Neural cell (in vitro differentiated cells): ENCODE measurements around the gene HSPBAP1. TPM values are rescaled to one million over a fixed set of nuclear protein-coding genes. Genes with fewer than 3 reads are reported as not detected.

Experiments used
- H2AFZ ChIP-seq: fragments of 200-600, 300-800 bp; sonication (generic), shearing (Covaris generic); 2 replicates; pipeline ENCODE4 v1.6.0; 2014; ENCODE audit warnings: low read depth, mild to moderate bottlenecking, antibody characterized with exemption, low read length, moderate library complexity
- H3F3A ChIP-seq: fragments of 200-600 bp; shearing (Covaris generic); 2 replicates; pipeline ENCODE4 v1.6.1; 2016; ENCODE audit warnings: mild to moderate bottlenecking, moderate library complexity, mixed read lengths, antibody characterized with exemption, low read length; ENCODE audit not compliant: insufficient read depth, poor library complexity, severe bottlenecking
- H3K27ac ChIP-seq: fragments of 200-600, 300-800 bp; sonication (generic), shearing (Covaris generic); 2 replicates; pipeline ENCODE4 v1.5.1; 2014; ENCODE audit warnings: mild to moderate bottlenecking, low read length, moderate library complexity
- H3K27me3 ChIP-seq: fragments of 300-800, 200-600 bp; sonication (generic), shearing (Covaris generic); 2 replicates; pipeline ENCODE4 v1.6.0; 2014; ENCODE audit warnings: mild to moderate bottlenecking, low read depth, low read length, moderate library complexity; ENCODE audit not compliant: insufficient read depth
- H3K36me3 ChIP-seq: fragments of 300-800, 200-600 bp; sonication (generic), shearing (Covaris generic); 2 replicates; pipeline ENCODE4 v1.5.1; 2014; ENCODE audit warnings: mild to moderate bottlenecking, antibody characterized with exemption, low read length, moderate library complexity; ENCODE audit not compliant: insufficient read depth
- H3K4me2 ChIP-seq: fragments of 300-800, 200-600 bp; sonication (generic), shearing (Covaris generic); 2 replicates; pipeline ENCODE4 v1.6.0; 2014; ENCODE audit warnings: mild to moderate bottlenecking, low read length
- H3K4me3 ChIP-seq: fragments of 300-800, 200-600 bp; sonication (generic), shearing (Covaris generic); 2 replicates; pipeline ENCODE4 v1.5.1; 2014; ENCODE audit warnings: mild to moderate bottlenecking, low read length, moderate library complexity
- H3K79me2 ChIP-seq: fragments of 200-600 bp; shearing (Covaris generic); replicated peaks from 2 replicates; pipeline ENCODE4 v1.6.0; 2014; ENCODE audit warnings: mild to moderate bottlenecking, low read length, moderate library complexity; ENCODE audit not compliant: insufficient read depth
- H3K9ac ChIP-seq: fragments of 300-800, 200-600 bp; sonication (generic), shearing (Covaris generic); 2 replicates; pipeline ENCODE4 v1.6.1; 2016; ENCODE audit warnings: mild to moderate bottlenecking, low read length, mixed read lengths
- H3K9me2 ChIP-seq: fragments of 200-600 bp; shearing (Covaris generic); 2 replicates; pipeline ENCODE4 v1.6.1; 2016; ENCODE audit warnings: mild to moderate bottlenecking, low read length, mixed read lengths; ENCODE audit not compliant: insufficient read depth
- H3K9me3 ChIP-seq: fragments of 200-600, 300-800 bp; sonication (generic), shearing (Covaris generic); 2 replicates; pipeline ENCODE4 v1.6.1; 2016; ENCODE audit warnings: mild to moderate bottlenecking, mixed run types, low read length, moderate library complexity, mixed read lengths
- H4K20me1 ChIP-seq: fragments of 200-600 bp; shearing (Covaris generic); 2 replicates; pipeline ENCODE4 v1.6.1; 2016; ENCODE audit warnings: mild to moderate bottlenecking, mixed run types; ENCODE audit not compliant: insufficient read depth
- EP300 ChIP-seq: fragments of 450-650 bp; conservative IDR thresholded peaks from 2 replicates; pipeline ENCODE4 v1.6.1; 2014; ENCODE audit warnings: antibody characterized with exemption, mild to moderate bottlenecking, moderate library complexity; ENCODE audit not compliant: poor library complexity, severe bottlenecking
- EZH2 ChIP-seq: fragments of 200-600, 300-800 bp; shearing (Covaris generic), sonication (generic); IDR thresholded peaks from 2 replicates; pipeline ENCODE4 v1.6.1; 2014; ENCODE audit warnings: antibody characterized with exemption, low read length, borderline replicate concordance, mild to moderate bottlenecking; ENCODE audit not compliant: insufficient read depth, poor library complexity, severe bottlenecking
- MXI1 ChIP-seq: fragments of 450-650 bp; conservative IDR thresholded peaks from 2 replicates; pipeline ENCODE4 v1.6.1; 2014; ENCODE audit warnings: antibody characterized with exemption, mild to moderate bottlenecking; ENCODE audit not compliant: poor library complexity, severe bottlenecking
- POLR2AphosphoS5 ChIP-seq: IDR thresholded peaks from 2 replicates; pipeline ENCODE4 v1.6.1; 2012
- RAD21 ChIP-seq: fragments of 450-650 bp; conservative IDR thresholded peaks from 2 replicates; pipeline ENCODE4 v1.6.1; 2014; ENCODE audit warnings: antibody characterized with exemption, mild to moderate bottlenecking, moderate library complexity
- SMC3 ChIP-seq: fragments of 450-650 bp; conservative IDR thresholded peaks from 2 replicates; pipeline ENCODE4 v1.6.1; 2014; ENCODE audit warnings: antibody characterized with exemption, mild to moderate bottlenecking, moderate library complexity; ENCODE audit not compliant: poor library complexity
- TAF1 ChIP-seq: IDR thresholded peaks from 2 replicates; pipeline ENCODE4 v1.6.1; 2012; ENCODE audit warnings: low read depth
- polyA plus RNA-seq: library from polyadenylated mRNA; depleted of rRNA; stranded (reverse); fragments of >200 nt; gene quantifications from 2 replicates; pipeline ENCODE4 v1.2.3, GENCODE V29; 2014
- TF ChIP-seq, protein P1 (sequence below): IDR thresholded peaks from 2 replicates; pipeline ENCODE4 v1.6.1; 2012; ENCODE audit warnings: borderline replicate concordance
- TF ChIP-seq, protein P2 (sequence below): fragments of 450-650 bp; IDR thresholded peaks from 2 replicates; pipeline ENCODE4 v1.5.1; 2014; ENCODE audit warnings: antibody characterized with exemption, mild to moderate bottlenecking, moderate library complexity; ENCODE audit not compliant: poor library complexity, severe bottlenecking

The HSPBAP1 gene
- polyA plus RNA-seq, 1 donor from 2014 or later = 8.6 TPM

DNA sequence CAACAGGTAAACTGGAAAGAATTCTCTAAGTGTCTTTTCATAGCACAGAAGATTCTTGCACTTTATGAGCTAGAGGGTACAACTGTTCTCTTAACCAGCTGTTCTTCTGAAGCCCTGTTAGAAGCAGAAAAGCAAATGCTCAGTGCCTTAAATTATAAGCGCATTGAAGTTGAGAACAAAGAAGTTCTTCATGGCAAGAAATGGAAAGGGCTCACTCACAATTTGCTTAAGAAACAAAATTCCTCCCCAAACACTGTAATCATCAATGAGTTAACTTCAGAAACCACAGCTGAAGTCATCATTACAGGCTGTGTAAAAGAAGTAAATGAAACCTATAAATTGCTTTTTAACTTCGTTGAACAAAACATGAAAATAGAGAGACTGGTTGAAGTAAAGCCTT is 93.4 kb downstream of the HSPBAP1 start:
- no peaks in the 10 kb centered on the region for H3K9me2 ChIP-seq

DNA sequence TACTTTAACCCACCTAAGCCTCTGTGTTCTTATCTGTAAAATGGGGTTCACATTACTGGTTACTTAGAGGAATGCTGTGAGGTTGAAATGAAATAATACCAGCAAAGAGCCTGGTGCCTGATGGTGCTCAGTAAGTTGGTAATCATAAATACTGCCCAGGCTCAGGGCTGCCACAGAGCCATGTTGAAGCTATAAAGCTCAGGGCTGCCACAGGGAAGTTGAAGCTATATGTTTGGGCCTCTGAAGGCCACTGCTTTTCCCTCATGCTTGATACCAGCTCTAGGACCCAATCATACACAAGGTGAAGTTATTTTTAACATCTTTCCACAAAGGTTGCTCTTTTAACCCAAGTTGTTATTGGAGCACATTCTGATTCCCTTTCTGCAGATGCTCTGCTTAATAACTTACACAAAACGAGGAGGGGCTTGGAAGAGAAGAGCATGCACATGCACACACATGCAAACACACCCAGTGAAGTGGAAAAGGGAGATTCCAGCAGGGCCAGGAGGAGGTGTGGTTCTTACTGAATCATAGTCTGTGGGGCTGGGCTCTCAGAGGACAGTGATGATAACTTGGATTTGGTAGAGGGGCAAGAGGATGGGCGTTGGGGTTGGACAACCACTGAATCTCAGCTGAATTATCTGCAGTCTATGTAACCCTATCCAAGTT is 95.5 kb downstream of the HSPBAP1 start:
- TF ChIP-seq EP300 = no peak
- TF ChIP-seq SMC3 = no peak
- no peak for TF ChIP-seq MXI1
- TF ChIP-seq TAF1 = no peak
- TF ChIP-seq POLR2AphosphoS5 = no peak
- TF ChIP-seq RAD21 = no peak
- TF ChIP-seq, protein P1, sequence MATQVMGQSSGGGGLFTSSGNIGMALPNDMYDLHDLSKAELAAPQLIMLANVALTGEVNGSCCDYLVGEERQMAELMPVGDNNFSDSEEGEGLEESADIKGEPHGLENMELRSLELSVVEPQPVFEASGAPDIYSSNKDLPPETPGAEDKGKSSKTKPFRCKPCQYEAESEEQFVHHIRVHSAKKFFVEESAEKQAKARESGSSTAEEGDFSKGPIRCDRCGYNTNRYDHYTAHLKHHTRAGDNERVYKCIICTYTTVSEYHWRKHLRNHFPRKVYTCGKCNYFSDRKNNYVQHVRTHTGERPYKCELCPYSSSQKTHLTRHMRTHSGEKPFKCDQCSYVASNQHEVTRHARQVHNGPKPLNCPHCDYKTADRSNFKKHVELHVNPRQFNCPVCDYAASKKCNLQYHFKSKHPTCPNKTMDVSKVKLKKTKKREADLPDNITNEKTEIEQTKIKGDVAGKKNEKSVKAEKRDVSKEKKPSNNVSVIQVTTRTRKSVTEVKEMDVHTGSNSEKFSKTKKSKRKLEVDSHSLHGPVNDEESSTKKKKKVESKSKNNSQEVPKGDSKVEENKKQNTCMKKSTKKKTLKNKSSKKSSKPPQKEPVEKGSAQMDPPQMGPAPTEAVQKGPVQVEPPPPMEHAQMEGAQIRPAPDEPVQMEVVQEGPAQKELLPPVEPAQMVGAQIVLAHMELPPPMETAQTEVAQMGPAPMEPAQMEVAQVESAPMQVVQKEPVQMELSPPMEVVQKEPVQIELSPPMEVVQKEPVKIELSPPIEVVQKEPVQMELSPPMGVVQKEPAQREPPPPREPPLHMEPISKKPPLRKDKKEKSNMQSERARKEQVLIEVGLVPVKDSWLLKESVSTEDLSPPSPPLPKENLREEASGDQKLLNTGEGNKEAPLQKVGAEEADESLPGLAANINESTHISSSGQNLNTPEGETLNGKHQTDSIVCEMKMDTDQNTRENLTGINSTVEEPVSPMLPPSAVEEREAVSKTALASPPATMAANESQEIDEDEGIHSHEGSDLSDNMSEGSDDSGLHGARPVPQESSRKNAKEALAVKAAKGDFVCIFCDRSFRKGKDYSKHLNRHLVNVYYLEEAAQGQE = no peak
- TF ChIP-seq EZH2 = no peak
- TF ChIP-seq, protein P2, sequence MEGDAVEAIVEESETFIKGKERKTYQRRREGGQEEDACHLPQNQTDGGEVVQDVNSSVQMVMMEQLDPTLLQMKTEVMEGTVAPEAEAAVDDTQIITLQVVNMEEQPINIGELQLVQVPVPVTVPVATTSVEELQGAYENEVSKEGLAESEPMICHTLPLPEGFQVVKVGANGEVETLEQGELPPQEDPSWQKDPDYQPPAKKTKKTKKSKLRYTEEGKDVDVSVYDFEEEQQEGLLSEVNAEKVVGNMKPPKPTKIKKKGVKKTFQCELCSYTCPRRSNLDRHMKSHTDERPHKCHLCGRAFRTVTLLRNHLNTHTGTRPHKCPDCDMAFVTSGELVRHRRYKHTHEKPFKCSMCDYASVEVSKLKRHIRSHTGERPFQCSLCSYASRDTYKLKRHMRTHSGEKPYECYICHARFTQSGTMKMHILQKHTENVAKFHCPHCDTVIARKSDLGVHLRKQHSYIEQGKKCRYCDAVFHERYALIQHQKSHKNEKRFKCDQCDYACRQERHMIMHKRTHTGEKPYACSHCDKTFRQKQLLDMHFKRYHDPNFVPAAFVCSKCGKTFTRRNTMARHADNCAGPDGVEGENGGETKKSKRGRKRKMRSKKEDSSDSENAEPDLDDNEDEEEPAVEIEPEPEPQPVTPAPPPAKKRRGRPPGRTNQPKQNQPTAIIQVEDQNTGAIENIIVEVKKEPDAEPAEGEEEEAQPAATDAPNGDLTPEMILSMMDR = no peak
- H2AFZ ChIP-seq = no peak overlapping the region
- H3K79me2 ChIP-seq = no peaks in the 10 kb centered on the region
- no peak overlapping the region for H3K4me3 ChIP-seq
- no peak overlapping the region for H3K27ac ChIP-seq
- no peaks in the 10 kb centered on the region for H3F3A ChIP-seq
- H3K9me3 ChIP-seq = no peaks in the 10 kb centered on the region
- no peaks in the 10 kb centered on the region for H4K20me1 ChIP-seq
- no peak overlapping the region for H3K9ac ChIP-seq
- H3K9me2 ChIP-seq = no peaks in the 10 kb centered on the region
- H3K36me3 ChIP-seq = no peaks in the 10 kb centered on the region
- H3K27me3 ChIP-seq = no peaks in the 10 kb centered on the region
- no peak overlapping the region for H3K4me2 ChIP-seq

More for the DNA sequence above, 93.4 kb downstream of the HSPBAP1 start:
- Histone ChIP-seq H2AFZ (no peak overlapping the region), H3K36me3 (no peaks in the 10 kb centered on the region), H3K27me3 (no peaks in the 10 kb centered on the region), H3K79me2 (no peaks in the 10 kb centered on the region), H3K9me3 (no peaks in the 10 kb centered on the region), H4K20me1 (no peaks in the 10 kb centered on the region), H3K4me2 (no peak overlapping the region), H3F3A (no peaks in the 10 kb centered on the region), H3K4me3 (no peak overlapping the region), H3K9ac (no peak overlapping the region), H3K27ac (no peak overlapping the region)
- TF ChIP-seq, protein P1 = no peak
- TF ChIP-seq POLR2AphosphoS5 = no peak
- no peak for TF ChIP-seq SMC3
